Measurements from ENCODE around the gene LANCL3. TPM values are rescaled to one million over a fixed set of nuclear protein-coding genes. Genes with fewer than 3 reads are reported as not detected.

The LANCL3 gene
- total RNA-seq, 1 donor from 2014 or later: 0.36 TPM

DNA sequence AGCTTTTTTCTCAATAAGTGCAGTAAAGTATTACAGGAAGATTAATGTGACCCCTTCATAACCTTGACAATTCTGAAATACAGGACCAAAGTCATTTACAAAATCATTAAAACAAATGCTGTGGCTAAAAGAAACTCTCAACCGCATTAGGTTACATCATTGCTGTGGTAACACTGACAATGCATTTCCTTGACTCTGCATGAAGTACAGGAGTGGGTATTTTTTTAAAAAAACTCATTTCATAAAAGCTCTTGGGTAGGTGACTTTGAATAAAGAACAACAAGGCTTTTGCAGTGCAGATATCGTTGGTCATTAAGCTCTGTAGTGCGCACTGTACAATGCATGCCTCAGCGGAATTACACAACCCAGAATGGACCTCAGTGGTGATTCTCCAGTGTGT is 90.7 kb downstream of the LANCL3 start:
- no peak overlapping the region for H3K9ac ChIP-seq (ENCODE audit: low read length)
- H3K4me3 ChIP-seq (ENCODE audit: insufficient read depth, low read depth, low read length): no peak overlapping the region
- no peak overlapping the region for H3K4me3 Mint-ChIP-seq (ENCODE audit: unreplicated experiment)
- no peaks in the 10 kb centered on the region for H3K9me3 Mint-ChIP-seq (ENCODE audit: unreplicated experiment)
- no peaks in the 10 kb centered on the region for H3K36me3 Mint-ChIP-seq (ENCODE audit: low read depth, unreplicated experiment)
- no peak overlapping the region for H3K27ac Mint-ChIP-seq (ENCODE audit: unreplicated experiment)
- no peak overlapping the region for H3K4me2 ChIP-seq (ENCODE audit: low read length)
- no peaks in the 10 kb centered on the region for H3K79me2 ChIP-seq (ENCODE audit: insufficient read depth, low read length)
- no peaks in the 10 kb centered on the region for H3K4me1 ChIP-seq (ENCODE audit: insufficient read depth, low read length)
- H4K20me1 ChIP-seq (ENCODE audit: insufficient read depth, low read length): no peaks in the 10 kb centered on the region
- DNase-seq (ENCODE audit: low read depth) (peak; percentile 18), FAIRE-seq (no peak)
- H3K27ac ChIP-seq (ENCODE audit: low read depth, low read length): no peak overlapping the region
- H3K36me3 ChIP-seq (ENCODE audit: insufficient read depth, low read length): no peaks in the 10 kb centered on the region
- H3K27me3 ChIP-seq (ENCODE audit: insufficient read depth, low read length): no peaks in the 10 kb centered on the region
- TF ChIP-seq EZH2 (IDR thresholded peaks at IDR 0.05; ENCODE audit: insufficient read depth, low read length): no peak
- TF ChIP-seq, protein P1, sequence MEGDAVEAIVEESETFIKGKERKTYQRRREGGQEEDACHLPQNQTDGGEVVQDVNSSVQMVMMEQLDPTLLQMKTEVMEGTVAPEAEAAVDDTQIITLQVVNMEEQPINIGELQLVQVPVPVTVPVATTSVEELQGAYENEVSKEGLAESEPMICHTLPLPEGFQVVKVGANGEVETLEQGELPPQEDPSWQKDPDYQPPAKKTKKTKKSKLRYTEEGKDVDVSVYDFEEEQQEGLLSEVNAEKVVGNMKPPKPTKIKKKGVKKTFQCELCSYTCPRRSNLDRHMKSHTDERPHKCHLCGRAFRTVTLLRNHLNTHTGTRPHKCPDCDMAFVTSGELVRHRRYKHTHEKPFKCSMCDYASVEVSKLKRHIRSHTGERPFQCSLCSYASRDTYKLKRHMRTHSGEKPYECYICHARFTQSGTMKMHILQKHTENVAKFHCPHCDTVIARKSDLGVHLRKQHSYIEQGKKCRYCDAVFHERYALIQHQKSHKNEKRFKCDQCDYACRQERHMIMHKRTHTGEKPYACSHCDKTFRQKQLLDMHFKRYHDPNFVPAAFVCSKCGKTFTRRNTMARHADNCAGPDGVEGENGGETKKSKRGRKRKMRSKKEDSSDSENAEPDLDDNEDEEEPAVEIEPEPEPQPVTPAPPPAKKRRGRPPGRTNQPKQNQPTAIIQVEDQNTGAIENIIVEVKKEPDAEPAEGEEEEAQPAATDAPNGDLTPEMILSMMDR (IDR thresholded peaks at IDR 0.05; ENCODE audit: insufficient read depth, low read depth, low read length): no peak
- H3K4me1 Mint-ChIP-seq (ENCODE audit: low read depth, unreplicated experiment): no peaks in the 10 kb centered on the region
- H3K9me3 ChIP-seq (ENCODE audit: insufficient read depth, low read depth, low read length): no peaks in the 10 kb centered on the region
- no peak overlapping the region for H2AFZ ChIP-seq (ENCODE audit: low read depth, low read length)
- no peaks in the 10 kb centered on the region for H3K27me3 Mint-ChIP-seq (ENCODE audit: low read depth, unreplicated experiment)

DNA sequence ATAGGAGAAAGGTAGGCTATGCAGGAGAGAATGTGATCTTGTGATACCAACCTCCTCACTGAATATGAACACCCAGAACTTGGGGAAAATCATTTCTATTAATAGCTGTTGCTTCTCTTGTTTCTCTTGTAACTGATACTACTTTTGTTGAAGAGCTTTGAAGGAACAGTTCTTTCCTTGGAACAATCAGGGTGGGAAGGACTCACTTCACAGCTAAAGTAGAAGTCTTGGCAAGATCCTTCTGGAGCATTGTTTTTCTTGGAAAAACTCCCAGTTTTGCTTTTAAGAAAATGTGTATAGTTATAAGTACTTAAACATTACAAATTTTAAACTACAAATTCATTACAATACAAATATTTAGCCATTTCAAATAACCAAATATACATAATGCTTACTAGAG is 95.1 kb downstream of the LANCL3 start:
- Histone ChIP-seq H3K27me3 (ENCODE audit: insufficient read depth, low read length) (no peaks in the 10 kb centered on the region), H4K20me1 (ENCODE audit: insufficient read depth, low read length) (no peaks in the 10 kb centered on the region), H3K36me3 (ENCODE audit: insufficient read depth, low read length) (no peaks in the 10 kb centered on the region), H3K9me3 (ENCODE audit: insufficient read depth, low read depth, low read length) (no peaks in the 10 kb centered on the region), H3K4me3 (ENCODE audit: insufficient read depth, low read depth, low read length) (no peak overlapping the region), H3K79me2 (ENCODE audit: insufficient read depth, low read length) (no peaks in the 10 kb centered on the region), H3K27ac (ENCODE audit: low read depth, low read length) (no peak overlapping the region), H3K4me2 (ENCODE audit: low read length) (no peak overlapping the region), H3K4me1 (ENCODE audit: insufficient read depth, low read length) (no peaks in the 10 kb centered on the region), H2AFZ (ENCODE audit: low read depth, low read length) (no peak overlapping the region), H3K9ac (ENCODE audit: low read length) (no peak overlapping the region)
- H3K27me3 Mint-ChIP-seq (ENCODE audit: low read depth, unreplicated experiment): no peaks in the 10 kb centered on the region
- no peak overlapping the region for H3K27ac Mint-ChIP-seq (ENCODE audit: unreplicated experiment)
- no peaks in the 10 kb centered on the region for H3K4me1 Mint-ChIP-seq (ENCODE audit: low read depth, unreplicated experiment)
- H3K4me3 Mint-ChIP-seq (ENCODE audit: unreplicated experiment): no peak overlapping the region
- TF ChIP-seq, protein P1 (IDR thresholded peaks at IDR 0.05; ENCODE audit: insufficient read depth, low read depth, low read length): no peak
- TF ChIP-seq EZH2 (IDR thresholded peaks at IDR 0.05; ENCODE audit: insufficient read depth, low read length): no peak
- H3K36me3 Mint-ChIP-seq (ENCODE audit: low read depth, unreplicated experiment): no peaks in the 10 kb centered on the region
- FAIRE-seq: no peak
- H3K9me3 Mint-ChIP-seq (ENCODE audit: unreplicated experiment): no peaks in the 10 kb centered on the region
- peak; percentile 12 for DNase-seq (ENCODE audit: low read depth)

DNA sequence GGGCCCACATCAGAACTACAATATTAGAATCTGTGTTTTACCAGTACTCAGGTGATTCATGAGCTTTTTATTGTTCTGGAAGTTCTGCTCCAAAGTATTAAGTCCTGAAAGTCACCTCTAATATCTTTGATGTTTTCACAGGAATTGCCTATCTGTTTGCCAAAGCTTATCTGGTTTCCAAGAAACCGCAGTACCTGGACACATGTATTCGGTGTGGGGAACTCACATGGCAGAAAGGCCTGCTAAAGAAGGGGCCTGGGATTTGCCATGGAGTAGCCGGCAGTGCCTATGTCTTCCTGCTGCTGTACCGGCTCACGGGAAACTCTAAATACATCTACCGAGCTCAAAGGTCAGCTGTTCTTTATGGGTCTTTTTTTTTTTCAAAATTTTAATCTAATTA is 95.7 kb downstream of the LANCL3 start:
- H3K27ac Mint-ChIP-seq (ENCODE audit: unreplicated experiment): no peak overlapping the region
- no peaks in the 10 kb centered on the region for H3K9me3 Mint-ChIP-seq (ENCODE audit: unreplicated experiment)
- Histone ChIP-seq H3K4me1 (ENCODE audit: insufficient read depth, low read length) (no peaks in the 10 kb centered on the region), H3K9me3 (ENCODE audit: insufficient read depth, low read depth, low read length) (no peaks in the 10 kb centered on the region), H2AFZ (ENCODE audit: low read depth, low read length) (no peak overlapping the region), H3K4me3 (ENCODE audit: insufficient read depth, low read depth, low read length) (no peak overlapping the region), H4K20me1 (ENCODE audit: insufficient read depth, low read length) (no peaks in the 10 kb centered on the region), H3K4me2 (ENCODE audit: low read length) (no peak overlapping the region), H3K36me3 (ENCODE audit: insufficient read depth, low read length) (no peaks in the 10 kb centered on the region), H3K27me3 (ENCODE audit: insufficient read depth, low read length) (no peaks in the 10 kb centered on the region), H3K9ac (ENCODE audit: low read length) (no peak overlapping the region), H3K79me2 (ENCODE audit: insufficient read depth, low read length) (no peaks in the 10 kb centered on the region), H3K27ac (ENCODE audit: low read depth, low read length) (no peak overlapping the region)
- no peaks in the 10 kb centered on the region for H3K4me1 Mint-ChIP-seq (ENCODE audit: low read depth, unreplicated experiment)
- FAIRE-seq (no peak), DNase-seq (ENCODE audit: low read depth) (no peak)
- H3K27me3 Mint-ChIP-seq (ENCODE audit: low read depth, unreplicated experiment): no peaks in the 10 kb centered on the region
- no peak overlapping the region for H3K4me3 Mint-ChIP-seq (ENCODE audit: unreplicated experiment)
- no peak for TF ChIP-seq EZH2 (IDR thresholded peaks at IDR 0.05; ENCODE audit: insufficient read depth, low read length)
- TF ChIP-seq, protein P1 (IDR thresholded peaks at IDR 0.05; ENCODE audit: insufficient read depth, low read depth, low read length): no peak
- no peaks in the 10 kb centered on the region for H3K36me3 Mint-ChIP-seq (ENCODE audit: low read depth, unreplicated experiment)
